ENCODE data around the gene CRABP2.

CRABP2 gene

DNA sequence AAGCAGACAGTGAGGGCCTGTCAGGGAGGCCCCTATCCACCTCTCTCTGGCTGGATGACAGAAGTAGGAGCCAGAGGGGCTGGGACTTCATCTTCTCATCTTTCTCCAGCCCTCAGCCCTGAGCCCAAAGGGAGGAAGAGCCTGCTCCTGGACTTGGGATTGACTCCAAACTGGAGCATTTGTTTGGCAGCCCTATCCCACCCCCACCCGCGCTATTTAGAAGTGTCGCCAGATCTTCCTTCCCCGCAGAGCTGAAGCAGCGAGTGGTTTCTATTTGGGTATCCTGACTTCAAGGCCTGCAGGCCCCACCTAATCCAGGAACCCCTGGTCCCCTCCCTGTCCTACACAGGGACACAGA is 37.8 kb downstream of the CRABP2 start:
- DNase-seq (ENCODE audit: low read depth, low spot score) = no peak
- no peak overlapping the region for H3K27ac ChIP-seq (ENCODE audit: low read length)
- H3K36me3 ChIP-seq (ENCODE audit: control insufficient read depth, insufficient read depth, low read length) = peaks cover 1% of the 10 kb centered on the region; the same call in 1 of the 2 replicates
- WGBS (ENCODE audit: insufficient coverage, insufficient read length) = no CpG with 5 or more reads among the region's 5 CpGs
- no peaks in the 10 kb centered on the region for H3K9me3 ChIP-seq (ENCODE audit: control insufficient read depth, insufficient read depth, low read length)
- H3K27me3 ChIP-seq (ENCODE audit: control insufficient read depth, insufficient read depth, low read length) = no peaks in the 10 kb centered on the region
- H3K4me1 ChIP-seq (ENCODE audit: control insufficient read depth, insufficient read depth, low read length) = peaks cover 32% of the 10 kb centered on the region
- no peak overlapping the region for H3K4me3 ChIP-seq (ENCODE audit: low read length)

- WGBS (ENCODE audit: insufficient coverage, insufficient read length) = no CpG with 5 or more reads among the region's 9 CpGs
Measured at GRCh38 chr1:156666862-156667609, 38.3 kb downstream of the CRABP2 start.

GRCh38 chr1:156665539-156665938 is 39.8 kb downstream of the CRABP2 start:
- peaks cover 41% of the 10 kb centered on the region for H3K4me1 ChIP-seq (ENCODE audit: control insufficient read depth, insufficient read depth, low read length)

More at GRCh38 chr1:156666862-156667609, 38.3 kb downstream of the CRABP2 start:
- no peaks in the 10 kb centered on the region for H3K9me3 ChIP-seq (ENCODE audit: control insufficient read depth, insufficient read depth, low read length)
- peaks cover 32% of the 10 kb centered on the region for H3K4me1 ChIP-seq (ENCODE audit: control insufficient read depth, insufficient read depth, low read length)
- H3K27ac ChIP-seq (ENCODE audit: low read length) = no peak overlapping the region
- no peak overlapping the region for H3K4me3 ChIP-seq (ENCODE audit: low read length)
- no peaks in the 10 kb centered on the region for H3K27me3 ChIP-seq (ENCODE audit: control insufficient read depth, insufficient read depth, low read length)
- no peak for DNase-seq (ENCODE audit: low read depth, low spot score)
- H3K36me3 ChIP-seq (ENCODE audit: control insufficient read depth, insufficient read depth, low read length) = no peaks in the 10 kb centered on the region

GRCh38 chr1:156664767-156665411 is 40.5 kb downstream of the CRABP2 start:
- WGBS (ENCODE audit: insufficient coverage, insufficient read length) = no CpG with 5 or more reads among the region's 16 CpGs

More at GRCh38 chr1:156665539-156665938, 39.8 kb downstream of the CRABP2 start:
- DNase-seq (ENCODE audit: low read depth, low spot score) = no peak
- Histone ChIP-seq H3K4me3 (ENCODE audit: low read length) (no peak overlapping the region), H3K9me3 (ENCODE audit: control insufficient read depth, insufficient read depth, low read length) (no peaks in the 10 kb centered on the region), H3K36me3 (ENCODE audit: control insufficient read depth, insufficient read depth, low read length) (no peaks in the 10 kb centered on the region), H3K27ac (ENCODE audit: low read length) (no peak overlapping the region), H3K27me3 (ENCODE audit: control insufficient read depth, insufficient read depth, low read length) (no peaks in the 10 kb centered on the region)
- no CpG with 5 or more reads among the region's 3 CpGs for WGBS (ENCODE audit: insufficient coverage, insufficient read length)

DNA sequence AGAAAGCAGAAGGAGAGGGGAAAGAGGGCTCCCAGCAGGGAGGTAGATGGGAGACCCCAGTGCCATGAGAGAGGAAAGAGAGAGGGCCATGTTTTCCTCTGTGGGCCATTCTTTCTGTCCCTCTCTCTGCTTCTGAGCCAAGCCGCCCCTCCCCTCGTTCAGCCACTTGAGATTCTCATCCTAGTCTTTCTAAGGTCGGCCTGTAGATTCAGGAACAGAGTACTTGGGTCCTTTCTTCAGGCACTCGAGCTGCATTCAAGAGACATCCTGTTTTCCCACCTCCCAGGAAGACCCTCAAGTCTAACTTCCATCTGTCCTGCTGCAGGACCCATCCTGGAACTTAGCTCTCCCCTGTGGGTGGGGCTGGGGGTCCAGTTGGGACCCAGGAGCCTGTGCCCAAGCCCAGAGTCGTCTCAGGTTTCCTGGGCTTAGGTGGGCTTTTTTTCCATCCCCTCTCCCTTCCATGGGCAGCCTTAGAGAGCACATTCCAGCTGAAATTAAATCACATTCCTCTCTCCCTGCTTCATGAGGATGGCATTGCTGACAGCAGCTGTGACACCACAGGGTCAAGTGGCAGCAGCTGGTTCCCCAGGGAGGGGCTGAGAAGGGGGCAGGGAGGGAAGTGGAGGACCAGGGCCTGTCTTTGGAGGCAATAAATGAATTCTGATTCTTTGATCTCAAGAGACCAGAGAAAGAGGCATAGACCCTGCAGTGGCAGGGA is 41.2 kb downstream of the CRABP2 start:
- Histone ChIP-seq H3K27ac (ENCODE audit: low read length) (no peak overlapping the region), H3K36me3 (ENCODE audit: control insufficient read depth, insufficient read depth, low read length) (no peaks in the 10 kb centered on the region), H3K4me1 (ENCODE audit: control insufficient read depth, insufficient read depth, low read length) (peaks cover 35% of the 10 kb centered on the region), H3K9me3 (ENCODE audit: control insufficient read depth, insufficient read depth, low read length) (no peaks in the 10 kb centered on the region), H3K4me3 (ENCODE audit: low read length) (no peak overlapping the region), H3K27me3 (ENCODE audit: control insufficient read depth, insufficient read depth, low read length) (no peaks in the 10 kb centered on the region)
- DNase-seq (ENCODE audit: low read depth, low spot score) = no peak
- WGBS (ENCODE audit: insufficient coverage, insufficient read length) = no CpG with 5 or more reads among the region's 5 CpGs

More at GRCh38 chr1:156664767-156665411, 40.5 kb downstream of the CRABP2 start:
- Histone ChIP-seq H3K36me3 (ENCODE audit: control insufficient read depth, insufficient read depth, low read length) (no peaks in the 10 kb centered on the region), H3K4me3 (ENCODE audit: low read length) (no peak overlapping the region), H3K9me3 (ENCODE audit: control insufficient read depth, insufficient read depth, low read length) (no peaks in the 10 kb centered on the region), H3K27me3 (ENCODE audit: control insufficient read depth, insufficient read depth, low read length) (no peaks in the 10 kb centered on the region), H3K4me1 (ENCODE audit: control insufficient read depth, insufficient read depth, low read length) (peaks cover 41% of the 10 kb centered on the region), H3K27ac (ENCODE audit: low read length) (no peak overlapping the region)
- DNase-seq (ENCODE audit: low read depth, low spot score) = no peak

DNA sequence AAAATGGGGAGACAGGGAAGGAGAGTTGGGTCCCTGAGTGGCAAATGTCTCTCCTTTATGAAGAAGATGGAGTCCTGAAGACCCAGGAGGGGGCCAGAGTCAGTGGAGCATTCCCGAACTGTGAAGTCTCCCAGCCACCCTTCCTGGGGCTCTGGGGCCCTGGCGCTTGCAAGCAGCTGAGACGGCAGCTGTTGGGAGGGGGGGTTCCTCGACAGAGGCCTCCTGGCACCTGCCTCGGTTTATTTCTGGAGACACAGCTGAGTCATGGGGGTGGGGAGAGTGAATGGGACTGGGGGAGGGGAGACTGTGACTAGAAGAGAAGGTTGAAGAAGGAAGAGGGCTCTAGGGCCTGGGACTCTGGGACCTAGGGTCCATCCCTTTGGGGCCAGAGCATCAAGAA is 42.2 kb downstream of the CRABP2 start:
- no peak overlapping the region for H3K4me3 ChIP-seq (ENCODE audit: low read length)
- H3K36me3 ChIP-seq (ENCODE audit: control insufficient read depth, insufficient read depth, low read length) = no peaks in the 10 kb centered on the region
- DNase-seq (ENCODE audit: low read depth, low spot score) = no peak
- H3K9me3 ChIP-seq (ENCODE audit: control insufficient read depth, insufficient read depth, low read length) = no peaks in the 10 kb centered on the region
- no peak overlapping the region for H3K27ac ChIP-seq (ENCODE audit: low read length)
- no CpG with 5 or more reads among the region's 5 CpGs for WGBS (ENCODE audit: insufficient coverage, insufficient read length)
- H3K4me1 ChIP-seq (ENCODE audit: control insufficient read depth, insufficient read depth, low read length) = peaks cover 30% of the 10 kb centered on the region
- no peaks in the 10 kb centered on the region for H3K27me3 ChIP-seq (ENCODE audit: control insufficient read depth, insufficient read depth, low read length)

DNA sequence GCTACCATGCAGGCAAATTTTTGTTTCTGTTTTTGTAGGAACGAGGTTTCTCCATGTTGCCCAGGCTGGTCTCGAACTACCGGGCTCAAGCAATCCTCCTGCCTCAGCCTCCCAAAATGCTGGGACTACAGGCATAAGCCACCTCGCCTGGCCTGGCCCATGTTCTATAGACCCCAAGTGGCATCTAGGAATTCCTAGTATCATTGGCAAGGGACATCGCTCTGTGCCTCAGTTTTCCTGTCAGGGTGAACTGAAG is 42.7 kb downstream of the CRABP2 start:
- Histone ChIP-seq H3K36me3 (ENCODE audit: control insufficient read depth, insufficient read depth, low read length) (no peaks in the 10 kb centered on the region), H3K9me3 (ENCODE audit: control insufficient read depth, insufficient read depth, low read length) (no peaks in the 10 kb centered on the region), H3K4me1 (ENCODE audit: control insufficient read depth, insufficient read depth, low read length) (peaks cover 26% of the 10 kb centered on the region), H3K27me3 (ENCODE audit: control insufficient read depth, insufficient read depth, low read length) (no peaks in the 10 kb centered on the region), H3K27ac (ENCODE audit: low read length) (no peak overlapping the region), H3K4me3 (ENCODE audit: low read length) (no peak overlapping the region)
- DNase-seq (ENCODE audit: low read depth, low spot score) = no peak
- no CpG with 5 or more reads among the region's 5 CpGs for WGBS (ENCODE audit: insufficient coverage, insufficient read length)

DNA sequence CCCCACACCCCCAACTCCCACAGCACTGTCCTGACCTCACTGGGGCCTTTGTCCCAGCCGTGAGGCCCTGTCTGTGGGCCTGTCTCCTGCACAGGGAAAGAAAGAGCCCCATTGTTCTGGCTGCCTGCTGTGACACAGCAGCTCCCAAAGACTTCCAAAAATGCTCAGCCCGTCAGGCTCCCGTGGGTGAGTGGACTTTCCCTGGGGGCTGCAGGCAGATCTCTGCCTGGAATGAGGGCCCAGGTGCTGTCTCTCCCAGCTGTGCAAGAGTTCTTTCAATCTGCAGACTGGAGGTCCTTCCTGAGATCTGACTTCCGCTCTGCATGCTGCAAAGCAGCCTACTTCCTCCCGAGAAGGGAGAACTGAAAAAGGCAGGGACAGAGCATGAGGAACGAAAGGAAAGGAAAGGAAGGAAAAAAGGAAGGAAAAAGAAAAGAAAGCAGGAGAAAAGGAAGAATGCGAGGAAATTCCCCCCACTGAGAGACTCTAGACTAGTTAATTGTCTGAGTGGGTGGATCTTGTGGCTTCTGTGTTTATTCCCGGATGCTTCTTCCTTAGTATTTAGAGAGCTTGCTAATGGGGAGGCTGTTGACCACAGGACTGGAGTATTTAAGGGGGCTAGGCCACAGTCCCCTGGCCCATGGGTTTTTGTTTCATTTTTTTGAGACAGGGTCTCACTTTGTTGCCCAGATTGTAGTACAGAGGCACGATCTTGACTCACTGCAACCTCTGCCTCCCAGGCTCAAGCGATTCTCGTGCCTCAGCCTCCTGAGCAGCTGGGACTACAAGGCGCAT is 43.2 kb downstream of the CRABP2 start:
- WGBS (ENCODE audit: insufficient coverage, insufficient read length) = no CpG with 5 or more reads among the region's 12 CpGs
- Histone ChIP-seq H3K36me3 (ENCODE audit: control insufficient read depth, insufficient read depth, low read length) (no peaks in the 10 kb centered on the region), H3K27me3 (ENCODE audit: control insufficient read depth, insufficient read depth, low read length) (no peaks in the 10 kb centered on the region), H3K27ac (ENCODE audit: low read length) (no peak overlapping the region), H3K4me3 (ENCODE audit: low read length) (no peak overlapping the region), H3K9me3 (ENCODE audit: control insufficient read depth, insufficient read depth, low read length) (no peaks in the 10 kb centered on the region), H3K4me1 (ENCODE audit: control insufficient read depth, insufficient read depth, low read length) (peaks cover 25% of the 10 kb centered on the region)
- no peak for DNase-seq (ENCODE audit: low read depth, low spot score)

DNA sequence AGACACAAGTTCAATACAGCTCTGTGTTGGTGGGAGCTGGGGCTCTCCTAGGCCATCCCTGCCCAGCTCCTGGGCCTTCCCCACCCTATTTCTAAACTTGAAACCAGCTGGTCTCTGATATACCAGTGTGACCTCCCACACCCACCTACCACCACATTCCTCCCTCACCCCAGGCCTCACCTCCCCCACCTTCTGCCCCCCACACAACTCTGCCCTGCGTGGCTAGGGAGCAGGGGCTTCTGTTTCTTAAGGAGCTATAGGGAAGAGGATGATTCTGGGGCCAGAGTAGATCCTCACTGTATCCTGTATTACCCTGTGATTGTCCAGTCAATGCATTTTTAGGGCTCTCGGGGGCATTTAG is 44.7 kb downstream of the CRABP2 start:
- peaks cover 27% of the 10 kb centered on the region for H3K4me1 ChIP-seq (ENCODE audit: control insufficient read depth, insufficient read depth, low read length)
- H3K36me3 ChIP-seq (ENCODE audit: control insufficient read depth, insufficient read depth, low read length) = no peaks in the 10 kb centered on the region
- H3K9me3 ChIP-seq (ENCODE audit: control insufficient read depth, insufficient read depth, low read length) = no peaks in the 10 kb centered on the region
- WGBS (ENCODE audit: insufficient coverage, insufficient read length) = no CpG with 5 or more reads among the region's 2 CpGs
- H3K27me3 ChIP-seq (ENCODE audit: control insufficient read depth, insufficient read depth, low read length) = peaks cover 2% of the 10 kb centered on the region; the same call in 1 of the 2 replicates
- H3K27ac ChIP-seq (ENCODE audit: low read length) = no peak overlapping the region
- no peak overlapping the region for H3K4me3 ChIP-seq (ENCODE audit: low read length)
- DNase-seq (ENCODE audit: low read depth, low spot score) = no peak

Measured in iPS DF 6.9 (cell line).